Measurements from ENCODE around the gene ASMTL. TPM values are rescaled to one million over a fixed set of nuclear protein-coding genes. Genes with fewer than 3 reads are reported as not detected.
A peak's percentile ranks its signal among the peaks of the same experiment; 100 is the strongest.

ASMTL gene
- total RNA-seq, 4 donors from 2014 or later, result 29.7 to 56.1 (median 42.4) TPM

DNA sequence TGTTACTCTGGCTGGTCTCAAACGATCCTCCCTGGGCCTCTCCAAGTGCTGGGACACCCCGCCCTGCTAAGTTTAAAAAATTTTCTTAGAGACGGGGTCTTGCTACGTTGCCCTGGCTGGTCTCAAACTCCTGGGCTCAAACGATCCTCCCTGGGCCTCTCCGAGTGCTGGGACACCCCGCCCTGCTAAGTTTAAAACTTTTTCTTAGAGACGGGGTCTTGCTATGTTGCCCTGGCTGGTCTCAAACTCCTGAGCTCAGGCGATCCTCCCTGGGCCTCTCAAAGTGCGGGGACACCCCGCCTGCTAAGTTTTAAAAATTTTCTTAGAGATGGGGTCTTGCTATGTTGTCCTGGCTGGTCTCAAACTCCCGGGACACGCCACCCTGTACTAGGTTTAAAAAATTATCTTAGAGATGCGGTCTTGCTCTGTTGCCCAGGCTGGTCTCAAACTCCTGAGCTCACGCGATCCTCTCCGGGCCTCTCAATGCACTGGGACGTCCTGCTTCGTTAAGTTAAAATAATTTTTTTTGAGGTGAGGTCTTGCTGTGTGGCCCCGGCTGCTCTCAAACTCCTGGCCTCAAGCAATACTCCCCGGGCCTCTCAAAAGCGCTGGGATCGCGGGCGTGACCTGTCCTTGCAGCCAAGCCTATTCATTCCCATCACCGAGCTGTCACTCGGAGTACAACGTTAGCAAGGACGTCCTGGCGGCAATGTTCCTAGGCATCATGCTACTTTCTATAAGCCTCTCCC lies 61.9 kb downstream of the ASMTL start:
- peak overlapping the region; percentile 90 to 98 (median 97) for H3K4me3 ChIP-seq (replicated peaks in 1 of 3)
- 51 to 70% methylated on average over 22 to 30 of the region's 30 CpGs for WGBS, 2 donors
- H3K9me3 ChIP-seq, result no peaks in the 10 kb centered on the region
- peaks cover 46 to 50% of the 10 kb centered on the region in 2 donors for H3K36me3 ChIP-seq
- intact Hi-C loops (cut with DNase I), result loop anchor here (10.0 kb wide), 1 partner anchor 204 kb away; the partner anchor contains the start of gene AKAP17A
- TF ChIP-seq, protein P1, sequence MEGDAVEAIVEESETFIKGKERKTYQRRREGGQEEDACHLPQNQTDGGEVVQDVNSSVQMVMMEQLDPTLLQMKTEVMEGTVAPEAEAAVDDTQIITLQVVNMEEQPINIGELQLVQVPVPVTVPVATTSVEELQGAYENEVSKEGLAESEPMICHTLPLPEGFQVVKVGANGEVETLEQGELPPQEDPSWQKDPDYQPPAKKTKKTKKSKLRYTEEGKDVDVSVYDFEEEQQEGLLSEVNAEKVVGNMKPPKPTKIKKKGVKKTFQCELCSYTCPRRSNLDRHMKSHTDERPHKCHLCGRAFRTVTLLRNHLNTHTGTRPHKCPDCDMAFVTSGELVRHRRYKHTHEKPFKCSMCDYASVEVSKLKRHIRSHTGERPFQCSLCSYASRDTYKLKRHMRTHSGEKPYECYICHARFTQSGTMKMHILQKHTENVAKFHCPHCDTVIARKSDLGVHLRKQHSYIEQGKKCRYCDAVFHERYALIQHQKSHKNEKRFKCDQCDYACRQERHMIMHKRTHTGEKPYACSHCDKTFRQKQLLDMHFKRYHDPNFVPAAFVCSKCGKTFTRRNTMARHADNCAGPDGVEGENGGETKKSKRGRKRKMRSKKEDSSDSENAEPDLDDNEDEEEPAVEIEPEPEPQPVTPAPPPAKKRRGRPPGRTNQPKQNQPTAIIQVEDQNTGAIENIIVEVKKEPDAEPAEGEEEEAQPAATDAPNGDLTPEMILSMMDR (IDR thresholded peaks at IDR 0.05), result no peak
- no peak for TF ChIP-seq POLR2A (IDR thresholded peaks at IDR 0.05)
- peak overlapping the region in 2 of 3 donors; percentile 92 to 98 for H3K27ac ChIP-seq
- peaks cover 33 to 39% of the 10 kb centered on the region in 2 donors for H3K4me1 ChIP-seq
- peak in 1 of 2 donors; percentile 14 for DNase-seq
- no peaks in the 10 kb centered on the region for H3K27me3 ChIP-seq

DNA sequence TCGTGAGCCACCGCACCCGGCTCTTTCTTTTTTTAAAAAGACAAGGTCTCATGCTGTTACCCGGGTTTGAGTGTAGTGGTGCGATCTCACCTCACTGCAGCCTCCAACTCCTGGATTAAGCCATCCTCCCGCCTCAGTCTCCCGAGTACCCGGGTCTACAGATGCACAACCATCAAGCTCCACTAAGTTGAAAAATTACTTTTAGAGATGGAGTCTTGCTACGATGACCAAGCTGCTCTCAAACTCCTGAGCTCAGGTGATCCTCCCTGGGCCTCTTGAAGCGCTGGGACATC lies 62.8 kb downstream of the ASMTL start:
- 91% methylated on average over 10 of the region's 10 CpGs for WGBS, 2 donors
- no peak overlapping the region for H3K4me3 ChIP-seq (replicated peaks in 1 of 3)
- no peak for DNase-seq
- H3K27me3 ChIP-seq, result no peaks in the 10 kb centered on the region
- H3K36me3 ChIP-seq, result peaks cover 55 to 58% of the 10 kb centered on the region in 2 donors
- TF ChIP-seq, protein P1 (IDR thresholded peaks at IDR 0.05), result no peak
- TF ChIP-seq POLR2A (IDR thresholded peaks at IDR 0.05), result no peak
- peaks cover 31 to 36% of the 10 kb centered on the region in 2 donors for H3K4me1 ChIP-seq
- no peak overlapping the region for H3K27ac ChIP-seq
- H3K9me3 ChIP-seq, result no peaks in the 10 kb centered on the region
- intact Hi-C loops (cut with DNase I), result loop anchor here (10.0 kb wide), 1 partner anchor 205 kb away; the partner anchor contains the start of gene AKAP17A

DNA sequence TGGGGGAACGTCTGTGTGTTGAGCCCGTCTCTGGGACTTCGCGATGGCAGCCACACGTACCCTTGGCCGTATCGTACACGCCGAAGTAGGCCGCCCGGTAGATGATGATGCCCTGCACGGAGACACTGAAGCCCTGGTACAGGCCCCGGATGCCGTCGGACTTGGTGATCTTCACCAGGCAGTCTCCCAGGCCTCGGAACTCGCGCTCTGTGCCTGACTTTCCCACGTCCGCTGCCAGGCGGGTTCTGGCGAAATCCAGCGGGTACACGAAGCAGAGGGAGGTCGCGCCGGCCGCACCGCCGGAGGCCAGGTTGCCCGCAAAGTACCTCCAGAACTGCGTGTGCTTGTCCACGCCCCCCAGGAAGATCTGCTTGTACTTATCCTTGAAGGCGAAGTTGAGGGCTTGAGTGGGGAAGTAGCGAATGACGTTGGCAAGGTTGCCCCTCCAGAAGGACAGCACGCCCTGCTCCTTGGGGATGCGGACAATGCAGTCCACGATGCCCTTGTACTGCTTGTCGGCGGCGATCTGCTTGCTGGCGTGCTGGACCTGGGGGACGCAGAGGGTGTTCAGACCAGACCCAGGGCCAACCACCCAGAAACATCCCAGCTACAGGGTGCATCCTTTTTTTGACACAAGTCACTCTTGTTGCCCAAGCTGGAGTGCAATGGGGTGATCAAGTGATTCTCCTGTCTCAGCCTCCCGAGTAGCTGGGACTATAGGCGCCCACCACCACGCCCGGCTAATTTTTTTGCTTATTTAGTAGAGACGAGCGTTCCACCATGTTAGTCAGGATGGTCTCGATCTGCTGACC lies 63.3 kb downstream of the ASMTL start:
- Histone ChIP-seq H3K27ac (no peak overlapping the region), H3K4me3 (replicated peaks in 1 of 3) (no peak overlapping the region), H3K36me3 (peaks cover 58 to 59% of the 10 kb centered on the region in 2 donors), H3K27me3 (no peaks in the 10 kb centered on the region), H3K4me1 (peaks cover 25 to 30% of the 10 kb centered on the region in 2 donors), H3K9me3 (no peaks in the 10 kb centered on the region)
- DNase-seq, result no peak
- WGBS, 2 donors, result 93 to 94% methylated on average over 45 to 47 of the region's 51 CpGs
- intact Hi-C loops (cut with DNase I), result no loop called here
- TF ChIP-seq, protein P1 (IDR thresholded peaks at IDR 0.05), result no peak
- no peak for TF ChIP-seq POLR2A (IDR thresholded peaks at IDR 0.05)

DNA sequence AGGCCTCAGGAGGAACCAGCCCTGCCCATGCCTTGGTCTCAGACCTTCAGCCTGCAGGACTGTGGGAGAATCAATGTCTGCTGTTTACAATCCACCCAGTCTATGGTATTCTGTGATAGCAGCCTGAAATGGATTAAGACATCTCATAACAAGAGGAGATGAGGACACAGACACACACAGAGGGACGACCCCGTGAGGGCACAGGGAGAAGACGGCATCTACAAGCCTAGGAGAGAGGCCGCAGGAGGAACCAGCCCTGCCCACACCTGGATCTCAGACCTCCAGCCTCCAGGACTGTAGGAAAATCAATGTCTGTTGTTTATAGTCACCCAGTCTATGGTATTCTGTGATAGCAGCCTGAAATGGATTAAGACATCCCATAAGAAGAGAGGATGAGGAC lies 64.1 kb downstream of the ASMTL start:
- no peaks in the 10 kb centered on the region for H3K9me3 ChIP-seq
- no peak for TF ChIP-seq POLR2A (IDR thresholded peaks at IDR 0.05)
- TF ChIP-seq, protein P1 (IDR thresholded peaks at IDR 0.05), result no peak
- DNase-seq, result no peak
- H3K4me3 ChIP-seq (replicated peaks in 1 of 3), result no peak overlapping the region
- no peaks in the 10 kb centered on the region for H3K27me3 ChIP-seq
- 83 to 90% methylated on average over 4 of the region's 4 CpGs for WGBS, 2 donors
- H3K36me3 ChIP-seq, result peaks cover 58 to 59% of the 10 kb centered on the region in 2 donors
- H3K27ac ChIP-seq, result no peak overlapping the region
- H3K4me1 ChIP-seq, result peaks cover 23% of the 10 kb centered on the region in 2 donors
- intact Hi-C loops (cut with DNase I), result no loop called here
